Activated CD8-positive, alpha-beta memory T cell treated with anti-CD3 and anti-CD28 coated beads, Interleukin-2, amount 50 U/mL, for 48 hours (primary cell): ENCODE data around the gene AKR1E2.
"Not testable (repeated sequence)": the region's sequence is repeated elsewhere in the genome, so short reads cannot be mapped to it uniquely, and the experiment has no call there.

Experiments used
- DNase-seq: peaks from one replicate; pipeline ENCODE4 v3.0.0-alpha.2; 2020

AKR1E2 gene

DNA sequence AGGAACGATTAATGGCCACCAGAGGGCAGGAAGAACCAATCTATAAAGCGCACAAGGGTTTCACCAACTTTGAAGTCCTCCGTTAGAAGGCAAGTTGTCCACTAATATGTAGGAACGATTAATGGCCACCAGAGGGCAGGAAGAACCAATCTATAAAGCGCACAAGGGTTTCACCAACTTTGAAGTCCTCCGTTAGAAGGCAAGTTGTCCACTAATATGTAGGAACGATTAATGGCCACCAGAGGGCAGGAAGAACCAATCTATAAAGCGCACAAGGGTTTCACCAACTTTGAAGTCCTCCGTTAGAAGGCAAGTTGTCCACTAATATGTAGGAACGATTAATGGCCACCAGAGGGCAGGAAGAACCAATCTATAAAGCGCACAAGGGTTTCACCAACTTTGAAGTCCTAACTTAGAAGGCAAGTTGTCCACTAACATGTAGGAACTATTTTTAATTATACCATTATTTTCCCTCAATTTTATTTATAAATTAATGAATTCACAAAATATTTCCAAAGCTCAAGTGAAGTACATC lies 10.3 kb upstream of the AKR1E2 start:
- DNase-seq = not testable (repeated sequence)

DNA sequence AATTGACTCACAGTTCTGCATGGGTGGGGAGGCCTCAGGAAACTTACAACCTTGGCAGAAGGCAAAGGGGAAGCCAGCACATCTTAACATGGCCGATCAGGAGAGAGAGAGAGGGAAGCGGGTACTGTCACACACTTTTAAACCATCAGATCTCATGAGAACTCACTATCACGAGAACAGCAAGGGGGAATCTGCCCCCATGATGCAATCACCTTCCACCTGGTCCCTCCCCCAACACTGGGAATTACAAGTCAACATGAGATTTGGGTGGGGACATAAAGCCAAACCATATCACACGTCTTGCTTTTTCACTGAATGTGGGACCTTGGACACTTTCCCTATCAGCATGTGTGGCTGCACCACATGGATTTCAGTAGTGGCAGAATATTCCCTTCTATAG lies 9.0 kb upstream of the AKR1E2 start:
- DNase-seq = no peak

DNA sequence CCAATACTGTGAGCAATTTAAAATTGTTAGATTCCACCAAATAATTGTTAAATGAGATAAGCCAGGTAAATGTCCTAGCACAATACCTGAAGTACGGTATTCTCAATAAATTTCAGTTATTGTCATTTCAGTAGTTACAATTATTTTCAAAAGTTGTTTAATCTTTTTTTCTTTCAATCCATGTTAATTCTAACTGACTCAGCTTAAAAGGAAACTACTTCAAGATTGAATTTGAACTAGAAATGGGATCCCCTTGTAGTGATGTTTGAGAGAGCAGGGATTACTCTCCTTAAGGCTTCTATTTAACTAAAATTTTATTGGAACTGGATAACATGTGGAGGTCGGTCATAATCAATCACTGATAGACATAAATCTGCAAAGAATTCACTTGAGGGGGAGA lies 6.9 kb upstream of the AKR1E2 start:
- DNase-seq = no peak

DNA sequence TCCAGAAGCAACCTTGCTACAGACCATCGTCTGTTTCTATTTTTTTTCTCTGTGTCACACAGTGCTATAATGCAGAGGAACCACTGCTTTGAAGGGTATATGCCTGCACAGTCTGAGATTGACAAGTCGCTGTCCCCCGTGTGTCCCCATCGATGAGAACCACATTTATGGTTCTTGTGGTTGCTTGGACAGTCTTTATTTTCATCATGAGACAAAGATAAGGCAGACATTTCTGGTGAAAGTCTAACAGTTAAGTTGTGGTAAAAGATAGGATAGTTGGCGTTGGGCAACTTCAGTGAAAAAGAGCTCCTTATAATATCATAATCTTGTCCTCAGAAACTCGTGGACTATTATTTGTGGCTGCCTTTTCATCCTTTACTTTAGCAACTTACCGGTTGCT lies 6.3 kb upstream of the AKR1E2 start:
- DNase-seq = no peak

DNA sequence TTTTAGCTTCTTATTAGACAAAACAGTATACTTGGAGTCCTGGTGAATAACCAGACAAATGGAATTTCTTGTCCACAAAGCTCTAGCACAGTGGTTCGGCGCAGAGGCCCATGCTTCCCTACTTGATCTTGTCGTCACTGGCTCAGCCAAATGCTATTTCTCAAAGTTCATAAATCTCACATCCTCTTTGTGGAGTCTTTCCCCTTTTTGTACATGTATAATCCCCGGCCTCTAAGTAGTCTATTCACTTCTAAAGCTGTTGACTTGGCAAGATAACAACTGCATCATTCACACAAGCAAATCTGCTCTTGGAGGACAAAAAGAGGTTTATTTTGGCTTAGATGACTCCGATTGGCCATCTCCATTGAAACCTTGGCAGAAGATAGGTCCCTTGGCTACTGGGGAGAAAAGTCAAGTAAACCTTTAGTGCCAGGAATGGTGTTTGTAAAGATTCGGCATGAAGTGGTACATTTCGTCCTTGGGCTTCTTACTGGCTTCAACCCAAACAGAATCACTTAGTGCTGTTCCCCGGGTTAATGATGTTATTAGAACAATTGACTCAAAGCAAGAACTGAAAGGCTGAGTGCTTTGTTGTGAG lies 5.1 kb upstream of the AKR1E2 start:
- DNase-seq = no peak

DNA sequence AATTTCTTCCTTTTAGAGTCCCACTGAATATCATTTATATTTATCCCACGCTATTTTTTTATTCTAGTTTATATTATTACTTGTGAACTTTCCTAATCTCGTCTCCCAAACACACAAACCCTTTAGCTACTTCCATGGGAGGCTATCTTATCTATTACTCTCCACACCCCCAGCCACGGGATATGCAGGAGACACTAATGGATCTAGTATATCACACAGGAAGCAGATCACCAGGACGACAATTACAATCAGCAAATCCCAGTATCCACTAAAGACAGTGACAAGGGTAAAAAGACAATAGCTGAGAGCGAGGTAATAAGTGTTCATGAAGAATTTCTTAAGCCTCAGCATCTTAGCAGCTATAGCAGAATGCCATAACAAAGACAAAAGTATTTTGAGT lies 3.8 kb upstream of the AKR1E2 start:
- no peak for DNase-seq

DNA sequence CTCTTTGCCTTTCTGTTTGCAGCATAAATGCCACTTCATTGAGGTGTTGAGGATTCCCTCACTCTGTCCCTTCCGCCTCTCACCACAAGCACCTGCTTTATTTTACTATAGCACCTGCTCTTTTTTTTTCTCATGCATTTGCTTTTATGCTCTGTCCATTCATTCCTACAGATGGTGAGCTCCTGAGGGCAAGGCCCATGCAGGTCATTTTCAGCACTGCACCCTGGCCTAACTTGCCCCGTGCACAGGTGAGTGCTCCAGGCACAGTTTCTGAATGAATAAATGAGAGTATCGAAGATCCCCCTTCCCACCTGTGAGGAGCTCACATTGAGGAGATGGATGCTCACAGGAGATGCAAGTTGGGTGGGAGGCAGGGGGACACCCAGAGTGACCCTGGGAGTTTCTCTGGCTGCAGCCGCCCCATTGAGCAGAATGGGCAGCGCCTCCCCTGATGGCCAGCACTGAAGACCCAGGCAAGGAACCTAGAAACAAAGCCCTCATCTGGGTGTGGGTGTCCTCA lies 1.2 kb upstream of the AKR1E2 start:
- no peak for DNase-seq

DNA sequence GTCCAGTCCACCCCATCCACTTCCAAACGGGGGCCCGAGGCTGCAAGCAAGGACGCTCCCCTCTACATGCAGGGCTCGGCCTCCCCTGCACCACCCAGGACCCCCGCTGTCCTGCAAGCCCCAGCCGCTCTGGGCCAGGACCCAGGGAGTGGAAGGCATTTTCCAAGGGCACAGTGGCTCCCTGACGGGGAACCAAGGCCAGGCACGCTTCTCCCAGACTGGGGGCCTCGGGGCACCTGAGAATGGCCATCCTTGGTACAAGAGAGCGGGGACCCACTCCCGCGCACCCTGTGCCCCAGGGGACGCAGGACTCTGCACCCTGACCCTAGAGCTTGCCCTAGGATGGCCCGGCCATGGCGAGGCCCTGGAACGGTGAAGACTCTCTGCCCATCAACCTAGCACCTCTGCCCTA lies 545 bp upstream of the AKR1E2 start:
- DNase-seq = no peak

DNA sequence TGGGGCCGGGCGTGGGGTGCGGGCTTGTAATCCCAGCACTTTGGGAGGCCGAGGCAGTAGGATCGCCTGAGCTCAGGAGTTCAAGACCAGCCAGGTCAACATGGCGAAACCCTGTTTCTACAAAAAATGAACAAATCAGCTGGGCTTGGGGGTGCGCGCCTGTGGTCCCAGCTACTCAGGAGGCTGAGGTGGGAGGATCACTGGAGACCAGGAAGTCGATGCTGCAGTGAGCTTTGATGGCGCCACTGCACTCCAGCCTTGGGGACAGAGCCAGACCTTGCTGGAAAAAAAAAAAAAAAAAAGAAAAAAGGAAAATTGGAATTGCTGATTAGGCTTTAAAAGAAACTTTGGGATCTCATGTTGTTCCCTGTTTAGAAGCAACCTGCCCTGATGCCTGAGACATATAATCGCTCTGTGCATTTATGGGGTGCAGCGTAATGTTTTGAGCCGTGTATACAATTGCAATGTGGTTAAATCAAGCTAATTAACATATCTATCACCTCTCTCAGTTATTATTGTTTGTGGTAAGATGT lies 851 bp downstream of the AKR1E2 start:
- no peak for DNase-seq

DNA sequence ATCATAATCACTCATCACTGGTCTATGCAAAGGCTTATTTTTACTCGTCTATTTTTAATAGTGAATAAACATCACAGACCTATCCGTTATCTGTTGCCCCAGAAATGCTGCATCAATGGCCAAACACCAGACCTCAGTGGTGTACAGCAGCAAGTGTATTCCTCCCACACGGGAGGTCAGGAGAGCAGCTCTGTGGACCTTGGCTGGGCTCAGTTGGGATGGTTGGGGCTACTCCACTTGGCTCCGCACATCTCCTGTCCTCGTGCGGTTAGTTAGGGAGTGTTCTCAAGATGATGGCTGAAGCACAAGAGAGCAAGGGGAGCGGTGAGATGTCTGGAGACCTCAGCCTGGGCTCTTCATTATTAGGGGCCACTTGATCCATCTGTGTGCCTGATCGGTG lies 2.0 kb downstream of the AKR1E2 start:
- DNase-seq = no peak

DNA sequence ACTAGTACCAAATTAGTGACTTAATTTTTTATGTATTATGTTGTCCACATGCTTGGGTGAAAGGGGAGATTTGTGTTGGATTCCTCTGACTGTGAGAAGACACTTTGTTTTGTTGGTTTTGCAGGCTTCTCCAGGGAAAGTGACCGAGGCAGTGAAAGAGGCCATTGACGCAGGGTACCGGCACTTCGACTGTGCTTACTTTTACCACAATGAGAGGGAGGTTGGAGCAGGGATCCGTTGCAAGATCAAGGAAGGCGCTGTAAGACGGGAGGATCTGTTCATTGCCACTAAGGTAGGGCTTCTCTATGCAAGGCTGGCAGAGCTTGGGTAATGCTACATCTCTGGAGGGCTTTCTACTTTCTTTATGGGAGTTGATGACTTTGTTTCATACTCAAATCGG lies 4.5 kb downstream of the AKR1E2 start:
- DNase-seq = no peak

DNA sequence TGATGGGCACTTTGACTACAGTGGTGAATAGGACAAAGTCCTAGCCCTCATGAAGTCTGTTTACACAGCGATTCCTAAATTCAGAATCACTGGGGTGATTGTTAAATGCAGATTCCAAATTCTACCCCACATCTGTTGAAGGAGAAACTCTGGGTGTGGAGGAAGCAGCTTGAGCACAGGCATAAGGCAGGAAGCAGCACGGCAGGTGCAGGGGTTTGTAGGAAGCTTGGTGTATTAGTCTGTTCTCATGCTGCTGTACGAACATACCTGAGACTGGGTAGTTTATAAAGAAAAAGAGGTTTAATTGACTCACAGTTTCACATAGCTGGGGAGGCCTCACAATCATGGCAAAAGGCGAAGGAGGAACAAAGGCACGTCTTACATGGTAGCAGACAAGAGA lies 5.1 kb downstream of the AKR1E2 start:
- no peak for DNase-seq

DNA sequence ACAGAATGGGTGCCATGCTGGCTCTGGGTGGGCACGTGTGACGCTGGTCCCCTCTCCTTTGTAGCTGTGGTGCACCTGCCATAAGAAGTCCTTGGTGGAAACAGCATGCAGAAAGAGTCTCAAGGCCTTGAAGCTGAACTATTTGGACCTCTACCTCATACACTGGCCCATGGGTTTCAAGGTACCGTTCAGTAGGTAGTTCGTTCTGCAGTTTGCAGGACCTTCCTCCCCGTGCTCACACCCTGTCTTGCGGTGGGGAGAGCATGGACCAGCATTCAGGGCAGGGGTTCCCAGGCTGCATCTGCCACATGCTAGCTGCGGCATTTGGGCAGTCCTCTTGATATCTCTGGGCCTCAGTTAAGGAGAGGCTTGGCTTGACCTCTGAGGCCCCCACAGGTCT lies 7.3 kb downstream of the AKR1E2 start:
- DNase-seq = no peak

DNA sequence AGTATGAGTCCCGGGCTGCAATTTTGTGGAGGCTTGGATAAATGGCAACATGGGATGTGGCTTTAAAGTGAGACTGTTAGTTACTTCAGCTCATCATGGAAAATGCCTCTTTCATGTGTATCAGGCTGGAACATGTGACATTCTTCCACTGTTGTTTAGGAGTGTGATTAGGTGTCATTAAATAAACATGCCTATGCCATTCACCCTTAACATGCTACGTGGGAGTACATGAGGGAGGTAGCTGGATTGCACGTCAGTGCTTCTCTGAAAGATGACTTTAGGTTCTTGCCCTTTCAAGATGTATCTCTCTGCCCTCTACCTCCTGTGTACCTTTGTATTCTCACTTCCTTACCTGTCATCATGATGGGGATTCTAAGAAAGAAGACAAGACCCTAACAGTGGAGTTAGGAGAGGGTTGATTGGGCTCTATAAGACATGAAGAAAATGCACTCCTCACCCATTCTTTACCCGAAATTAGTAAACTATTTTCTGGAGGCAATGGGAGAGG lies 8.9 kb downstream of the AKR1E2 start:
- no peak for DNase-seq

DNA sequence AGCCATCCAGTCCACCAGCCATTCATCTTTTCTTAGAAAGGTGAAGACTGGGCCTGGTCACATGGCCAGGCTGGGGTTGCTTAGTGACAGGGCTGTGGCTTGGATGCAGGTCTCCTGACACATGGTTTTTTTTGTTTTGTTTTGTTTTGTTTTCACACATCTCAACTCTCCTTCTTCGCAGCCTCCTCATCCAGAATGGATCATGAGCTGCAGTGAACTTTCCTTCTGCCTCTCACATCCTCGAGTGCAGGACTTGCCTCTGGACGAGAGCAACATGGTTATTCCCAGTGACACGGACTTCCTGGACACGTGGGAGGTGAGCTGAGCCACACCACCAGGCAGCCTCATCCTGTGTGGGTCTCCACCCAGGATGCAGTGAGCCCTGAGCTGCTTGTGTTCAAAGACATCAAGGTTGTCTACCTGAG lies 9.5 kb downstream of the AKR1E2 start:
- DNase-seq = no peak

DNA sequence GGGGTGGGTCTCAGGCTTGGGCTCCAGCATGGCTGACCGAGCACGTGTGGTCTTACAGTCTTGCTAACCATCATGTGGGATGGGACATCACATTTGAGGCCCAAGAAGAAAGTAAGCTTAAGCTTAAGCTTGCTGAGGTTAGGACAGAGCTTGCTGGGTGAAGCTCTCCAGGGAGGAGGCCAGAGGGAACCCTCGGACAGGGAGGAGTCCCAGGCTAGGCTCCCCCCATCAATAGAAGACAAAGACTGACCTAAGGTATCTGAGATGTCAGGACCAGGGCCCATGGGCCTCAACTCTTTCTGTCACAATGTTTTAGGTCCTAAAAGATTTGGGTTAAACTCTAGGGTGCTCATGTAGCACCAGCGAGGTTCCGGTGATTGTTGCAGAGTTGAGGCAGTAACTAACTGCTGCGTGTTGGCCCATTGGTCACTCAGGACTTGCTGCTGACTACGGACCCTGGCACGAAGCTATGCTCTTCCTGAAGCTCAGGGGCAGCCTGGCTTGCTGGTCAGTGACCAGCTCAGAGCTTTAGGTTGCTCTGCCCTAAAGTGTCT lies 10.5 kb downstream of the AKR1E2 start:
- DNase-seq = no peak

DNA sequence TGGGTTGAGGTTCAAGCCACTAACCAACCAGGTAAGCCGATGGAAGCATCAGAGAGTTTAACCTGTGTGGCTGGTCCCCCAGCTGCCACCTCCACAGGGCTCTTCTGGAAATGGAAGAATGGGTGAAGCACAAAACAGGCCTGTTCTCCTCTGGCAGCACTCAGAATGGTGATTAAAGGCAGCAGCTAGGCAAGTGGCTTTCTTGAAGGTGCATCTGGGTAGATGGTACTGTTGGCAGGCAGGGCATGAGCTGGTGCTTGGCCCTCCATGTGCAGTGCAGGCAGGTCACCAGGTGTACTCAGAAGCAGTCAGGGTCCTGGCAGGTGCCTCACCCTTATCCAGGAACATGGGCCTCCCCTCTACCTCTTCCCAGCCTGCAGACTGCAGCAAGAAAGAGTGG lies 11.5 kb downstream of the AKR1E2 start:
- no peak for DNase-seq

DNA sequence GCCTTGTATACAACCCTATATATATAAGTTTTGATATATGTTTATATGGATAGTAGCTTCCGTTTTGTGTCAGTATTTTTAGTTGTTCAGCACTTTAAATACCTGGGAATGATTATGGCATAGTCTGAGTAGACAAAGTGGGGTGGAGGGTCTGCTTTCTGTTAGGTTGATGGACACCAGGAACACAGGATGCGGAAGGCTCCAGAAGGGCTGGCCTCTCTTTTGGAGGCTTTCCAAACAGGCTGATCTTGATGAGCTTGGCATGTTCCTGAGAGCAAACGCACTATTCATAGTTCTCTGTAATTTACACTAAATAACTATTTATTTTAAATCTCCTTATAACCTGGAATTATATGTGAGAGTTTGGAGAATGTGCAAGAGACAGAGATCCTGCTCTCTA lies 12.7 kb downstream of the AKR1E2 start:
- no peak for DNase-seq

DNA sequence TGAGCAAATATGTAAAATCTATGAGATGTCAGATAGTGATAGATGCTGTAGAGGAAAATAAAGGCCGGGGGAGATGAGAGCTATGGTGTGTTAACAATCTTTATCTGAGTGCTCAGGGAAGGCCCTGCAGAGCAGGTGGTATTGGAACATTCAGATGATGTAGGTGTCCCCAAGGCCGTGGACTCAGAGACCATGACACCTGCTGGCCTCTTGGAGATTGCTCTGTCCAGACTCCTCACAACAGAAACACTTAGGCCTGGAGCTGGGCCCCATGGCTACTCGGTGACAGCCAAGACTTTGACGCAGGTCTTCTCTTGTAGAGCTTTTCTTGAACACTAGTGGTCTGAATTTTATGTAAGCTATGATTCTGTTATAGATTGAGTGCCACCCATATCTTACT lies 13.3 kb downstream of the AKR1E2 start:
- DNase-seq = no peak

DNA sequence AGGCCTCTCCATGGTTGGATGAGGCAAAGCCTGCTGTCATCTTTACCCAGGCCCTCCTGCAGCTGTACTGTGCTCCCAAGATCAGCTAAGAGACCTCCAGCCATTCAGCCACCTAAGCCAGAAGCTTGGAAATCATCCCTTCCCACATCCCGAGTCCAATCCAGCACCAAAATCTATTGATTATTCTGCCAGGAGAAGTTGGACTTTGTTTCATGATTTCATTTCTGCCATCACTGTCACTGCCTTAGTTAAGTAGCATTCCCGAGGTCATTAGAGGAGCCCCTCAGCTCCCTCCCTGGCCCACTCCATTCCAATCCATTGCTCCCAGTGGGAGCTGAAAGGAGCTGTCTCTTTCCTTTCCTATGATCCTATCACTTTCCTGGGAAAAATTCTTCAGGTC lies 14.1 kb downstream of the AKR1E2 start:
- no peak for DNase-seq

DNA sequence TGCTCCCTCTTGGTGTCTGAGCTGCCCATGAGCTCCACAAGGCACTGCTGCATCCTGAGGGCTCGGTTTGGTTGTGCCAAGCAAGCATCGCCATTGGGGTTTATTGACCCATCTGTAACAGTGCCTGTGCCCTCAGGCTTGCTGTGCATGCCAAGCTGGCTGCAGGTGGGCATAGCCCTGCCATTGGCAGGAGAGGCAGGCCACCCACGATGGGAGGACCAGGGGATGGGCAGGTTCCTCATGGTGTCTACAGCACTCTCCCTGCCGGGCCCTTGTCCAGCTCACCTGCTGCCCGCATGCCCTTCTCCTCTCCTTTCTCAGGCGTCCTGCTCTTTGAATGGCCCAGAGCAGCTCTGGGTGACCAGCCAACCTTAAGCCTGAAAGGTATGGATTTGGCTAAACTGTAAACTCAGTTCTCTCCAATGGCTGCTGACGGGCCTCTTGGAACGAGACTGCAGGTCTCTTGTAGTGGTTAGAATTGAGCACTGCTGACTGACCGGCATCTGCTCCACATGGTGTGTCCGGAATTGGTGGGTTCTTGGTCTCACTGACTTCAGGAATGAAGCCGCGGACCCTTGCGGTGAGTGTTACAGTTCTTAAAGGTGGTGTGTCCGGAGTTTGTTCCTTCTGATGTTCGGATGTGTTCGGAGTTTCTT lies 17.6 kb downstream of the AKR1E2 start:
- no peak for DNase-seq

DNA sequence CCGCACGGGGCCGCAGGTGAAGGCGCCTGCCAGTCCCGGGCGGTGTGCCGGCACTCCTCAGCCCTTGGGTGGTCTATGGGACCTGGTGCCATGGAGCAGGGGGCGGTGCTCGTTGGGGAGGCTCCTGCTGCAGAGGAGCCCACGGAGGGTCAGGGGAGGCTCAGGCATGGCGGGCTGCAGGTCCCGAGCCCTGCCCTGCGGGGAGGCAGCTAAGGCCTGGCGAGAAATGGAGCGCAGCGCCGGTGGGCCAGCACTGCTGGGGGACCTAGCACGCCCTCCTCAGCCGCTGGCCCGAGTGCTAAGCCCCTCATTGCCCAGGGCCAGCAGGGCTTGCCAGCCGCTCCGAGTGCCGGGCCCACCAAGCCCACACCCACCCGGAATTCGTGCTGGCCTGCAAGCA lies 18.9 kb downstream of the AKR1E2 start:
- no peak for DNase-seq

DNA sequence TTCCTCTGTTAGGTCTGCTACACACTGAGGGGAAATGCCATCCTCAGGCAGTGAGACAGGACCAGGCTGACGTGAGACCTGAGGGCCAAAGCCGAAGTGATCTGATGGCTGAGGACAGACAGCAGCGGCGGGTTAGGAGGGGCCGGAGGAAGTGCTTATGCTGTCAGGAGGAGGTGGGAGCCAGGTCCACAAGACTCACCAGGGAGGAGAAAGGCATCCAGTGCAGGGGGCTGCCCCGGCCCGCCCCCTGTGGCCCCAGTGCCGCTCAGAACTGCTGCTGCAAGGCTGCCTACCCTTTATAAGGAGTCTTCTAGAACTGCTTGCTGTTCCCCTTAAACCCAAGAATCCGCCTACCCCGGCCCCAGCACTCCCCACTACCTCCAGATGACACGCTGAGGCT lies 19.8 kb downstream of the AKR1E2 start:
- no peak for DNase-seq

DNA sequence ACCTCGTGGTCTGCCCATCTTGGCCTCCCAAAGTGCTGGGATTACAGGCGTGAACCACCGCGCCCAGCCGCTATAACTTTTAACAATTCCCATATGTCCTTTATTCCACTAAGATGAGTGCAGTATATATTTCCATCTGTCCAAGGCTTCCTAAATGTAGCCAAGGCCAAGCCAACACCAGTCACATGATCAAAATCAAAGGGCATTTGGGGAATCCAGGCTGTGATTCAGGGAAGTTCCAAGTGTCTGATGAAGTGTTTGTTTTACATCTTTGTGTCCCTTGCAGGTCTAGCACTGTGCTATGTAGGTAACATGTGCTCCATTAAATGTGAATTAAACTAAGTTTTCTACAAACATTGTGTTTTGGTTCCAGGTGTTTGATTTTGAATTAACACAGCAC lies 20.8 kb downstream of the AKR1E2 start:
- DNase-seq = no peak
